ENCODE measurements around the gene HSD3B7.

HSD3B7 gene

GRCh38 chr16:31022544-31023251, 37.7 kb downstream of the HSD3B7 start:
- TF ChIP-seq CTCF (IDR thresholded peaks at IDR 0.05; ENCODE audit: low read depth, low read length) = no peak
- H3K4me3 ChIP-seq (ENCODE audit: low read depth, low read length) = no peak overlapping the region

- no peak overlapping the region for H3K4me3 ChIP-seq (ENCODE audit: low read depth, low read length)
- no peak for TF ChIP-seq CTCF (IDR thresholded peaks at IDR 0.05; ENCODE audit: low read depth, low read length)
Measured at GRCh38 chr16:31023252-31023602, 38.2 kb downstream of the HSD3B7 start.

GRCh38 chr16:31023627-31024226, 38.7 kb downstream of the HSD3B7 start:
- TF ChIP-seq CTCF (IDR thresholded peaks at IDR 0.05; ENCODE audit: low read depth, low read length) = no peak
- H3K4me3 ChIP-seq (ENCODE audit: low read depth, low read length) = no peak overlapping the region

DNA sequence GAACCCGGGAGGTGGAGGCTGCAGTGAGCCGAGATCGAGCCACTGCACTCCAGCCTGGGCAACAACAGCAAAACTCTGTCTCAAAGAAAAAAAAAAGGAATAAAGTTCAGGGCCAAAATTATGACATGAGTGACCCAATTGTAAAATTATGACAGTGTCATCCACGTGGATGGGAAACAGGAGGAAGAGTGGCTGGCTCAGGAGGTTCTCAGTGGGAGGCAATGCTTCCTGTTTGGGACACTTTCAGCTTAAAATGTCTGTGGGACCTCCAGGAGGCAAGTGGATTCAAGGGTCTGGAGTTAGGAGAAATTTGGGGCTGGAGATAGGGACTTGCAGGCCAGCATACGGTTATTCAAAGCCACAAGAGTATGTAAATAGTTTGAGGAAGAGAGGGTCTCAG, 40.3 kb downstream of the HSD3B7 start:
- H3K4me3 ChIP-seq (ENCODE audit: low read depth, low read length) = no peak overlapping the region
- no peak for TF ChIP-seq CTCF (IDR thresholded peaks at IDR 0.05; ENCODE audit: low read depth, low read length)

- TF ChIP-seq CTCF (IDR thresholded peaks at IDR 0.05; ENCODE audit: low read depth, low read length) = no peak
- H3K4me3 ChIP-seq (ENCODE audit: low read depth, low read length) = no peak overlapping the region
Measured at GRCh38 chr16:31029272-31029671, 44.3 kb downstream of the HSD3B7 start.

DNA sequence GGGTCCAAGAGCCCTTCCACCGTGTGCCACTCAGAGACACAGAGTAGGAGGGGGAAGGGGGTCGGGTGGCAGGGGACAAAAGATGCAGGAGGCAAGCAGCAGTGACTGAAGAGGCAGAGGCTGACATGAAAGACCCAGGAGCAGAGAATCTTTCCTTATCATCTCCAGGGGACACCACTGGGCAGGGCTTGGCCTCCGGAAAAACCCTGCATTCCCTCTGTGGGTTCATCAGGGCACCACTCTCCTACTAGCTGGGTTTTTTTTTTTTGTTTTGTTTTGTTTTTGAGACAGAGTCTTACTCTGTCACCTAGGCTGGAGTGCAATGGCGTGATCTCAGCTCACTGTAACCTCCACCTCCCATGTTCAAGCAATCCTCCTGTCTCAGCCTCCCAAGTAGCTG, 46.3 kb downstream of the HSD3B7 start:
- no peak overlapping the region for H3K4me3 ChIP-seq (ENCODE audit: low read depth, low read length)
- TF ChIP-seq CTCF (IDR thresholded peaks at IDR 0.05; ENCODE audit: low read depth, low read length) = no peak

Measured in WI38 (cell line).